HG02759 (cell line): ENCODE measurements around the gene EPS8L3.
"Not testable (repeated sequence)": the region's sequence is repeated elsewhere in the genome, so short reads cannot be mapped to it uniquely, and the experiment has no call there.

Source experiments
- ATAC-seq: cut with Tn5 transposase; IDR thresholded peaks from one replicate; pipeline ENCODE4 v1.9.1; 2021; ENCODE audit warnings: mild to moderate bottlenecking, moderate library complexity; ENCODE audit not compliant: unreplicated experiment

Gene EPS8L3

DNA sequence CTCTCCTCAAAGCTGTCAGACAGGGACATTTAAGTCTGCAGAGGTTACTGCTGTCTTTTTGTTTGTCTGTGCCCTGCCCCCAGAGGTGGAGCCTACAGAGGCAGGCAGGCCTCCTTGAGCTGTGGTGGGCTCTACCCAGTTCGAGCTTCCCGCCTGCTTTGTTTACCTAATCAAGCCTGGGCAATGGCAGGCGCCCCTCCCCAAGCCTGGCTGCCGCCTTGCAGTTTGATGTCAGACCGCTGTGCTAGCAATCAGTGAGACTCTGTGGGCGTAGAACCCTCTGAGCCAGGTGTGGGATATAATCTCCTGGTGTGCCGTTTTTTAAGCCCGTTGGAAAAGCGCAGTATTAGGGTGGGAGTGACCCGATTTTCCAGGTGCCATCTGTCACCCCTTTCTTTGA, 15.4 kb downstream of the EPS8L3 start:
- ATAC-seq, result not testable (repeated sequence)

DNA sequence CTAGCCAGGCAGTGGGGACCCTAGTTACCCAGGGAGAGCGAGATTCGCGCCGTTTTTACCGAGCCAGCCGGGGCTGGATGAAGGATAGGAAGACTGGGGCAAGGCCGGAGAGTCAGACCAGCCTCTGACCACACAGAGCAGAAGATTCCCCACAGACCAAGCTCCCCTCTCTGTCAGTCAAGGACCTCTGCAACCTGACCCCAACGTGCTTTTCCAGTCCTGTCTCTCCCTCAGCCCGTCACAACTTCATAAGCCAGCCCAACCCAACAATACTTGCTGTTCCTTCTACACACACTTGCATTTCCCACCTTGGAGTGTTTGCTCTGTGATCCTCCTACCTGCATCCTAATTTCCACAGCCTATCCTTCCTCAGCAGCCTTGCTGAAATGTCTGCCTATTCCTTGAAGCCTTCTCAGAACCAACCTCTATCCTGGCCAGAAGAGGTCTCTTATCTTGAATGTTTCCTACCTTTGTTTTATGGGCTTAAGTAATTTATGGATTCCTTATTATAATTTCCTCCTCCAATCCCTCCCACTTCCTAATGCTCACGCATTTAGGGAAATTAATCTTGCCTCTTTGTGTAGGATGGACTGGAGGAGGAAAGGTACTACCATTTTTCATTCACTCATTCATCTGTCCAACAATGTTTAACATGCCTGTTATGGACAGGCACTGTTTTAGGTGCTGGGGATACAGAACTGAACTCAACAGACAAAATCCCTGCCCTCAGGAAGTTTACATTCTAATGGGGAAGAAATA, 22.9 kb downstream of the EPS8L3 start, which contains the start of gene GSTM3:
Gene GSTM3, minus strand, starts transcription at position 424 of the 759 bp plus-strand sequence. CDS start 751 bp downstream, outside the sequence.
- peak; percentile 27 for ATAC-seq

- ATAC-seq, result peak; percentile 87
These were observed 23.7 kb downstream of the EPS8L3 start for GRCh38 chr1:109739738-109740614.

- no peak for ATAC-seq
These were observed 30.4 kb downstream of the EPS8L3 start for GRCh38 chr1:109733236-109733870.

GRCh38 chr1:109732390-109732881, 31.3 kb downstream of the EPS8L3 start:
- ATAC-seq, result no peak

DNA sequence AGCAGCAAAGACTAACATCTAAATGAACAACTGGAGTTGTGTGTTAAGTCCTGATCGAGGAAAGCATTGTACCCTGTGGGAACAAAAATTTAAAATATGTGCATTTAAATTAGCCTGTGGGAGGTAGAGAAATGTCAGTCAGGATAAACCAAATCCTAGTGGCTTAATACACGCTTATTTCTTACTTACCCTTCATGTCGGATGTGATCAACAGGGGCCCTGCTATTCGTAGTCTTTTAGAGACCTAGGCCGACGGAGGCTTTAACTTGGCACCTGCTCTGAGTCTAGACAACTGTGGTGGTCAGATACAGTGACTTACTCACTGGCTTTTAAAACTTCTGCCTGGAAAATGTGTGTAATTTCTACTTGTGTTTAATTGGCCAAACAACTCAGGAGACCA, 33.1 kb downstream of the EPS8L3 start:
- no peak for ATAC-seq

DNA sequence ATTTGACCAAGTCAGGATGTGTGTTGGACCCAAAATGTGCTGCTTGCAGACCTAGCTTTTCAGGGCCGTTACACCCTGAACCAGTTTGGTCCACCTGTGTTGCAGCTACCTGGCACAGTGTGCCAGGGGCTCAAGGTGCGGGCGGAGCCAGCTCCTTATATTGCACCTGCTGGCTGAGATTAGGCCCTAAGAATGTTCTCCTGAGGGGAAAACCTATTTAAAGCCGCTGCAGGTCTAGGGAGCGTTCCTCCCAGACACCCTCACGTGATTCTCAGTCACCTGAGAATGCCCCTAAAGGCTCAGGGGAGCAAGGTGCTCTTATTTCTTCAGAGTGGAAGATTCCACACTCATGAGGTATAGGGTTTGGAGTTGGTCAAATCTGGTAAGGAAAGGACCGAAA, 34.9 kb downstream of the EPS8L3 start:
- no peak for ATAC-seq

- no peak for ATAC-seq
These were observed 36.9 kb downstream of the EPS8L3 start for GRCh38 chr1:109726728-109727373.

- no peak for ATAC-seq
These were observed 37.7 kb downstream of the EPS8L3 start for GRCh38 chr1:109726007-109726406.

- no peak for ATAC-seq
These were observed 38.2 kb downstream of the EPS8L3 start for GRCh38 chr1:109725510-109725909.

GRCh38 chr1:109724933-109725332, 38.8 kb downstream of the EPS8L3 start:
- no peak for ATAC-seq

DNA sequence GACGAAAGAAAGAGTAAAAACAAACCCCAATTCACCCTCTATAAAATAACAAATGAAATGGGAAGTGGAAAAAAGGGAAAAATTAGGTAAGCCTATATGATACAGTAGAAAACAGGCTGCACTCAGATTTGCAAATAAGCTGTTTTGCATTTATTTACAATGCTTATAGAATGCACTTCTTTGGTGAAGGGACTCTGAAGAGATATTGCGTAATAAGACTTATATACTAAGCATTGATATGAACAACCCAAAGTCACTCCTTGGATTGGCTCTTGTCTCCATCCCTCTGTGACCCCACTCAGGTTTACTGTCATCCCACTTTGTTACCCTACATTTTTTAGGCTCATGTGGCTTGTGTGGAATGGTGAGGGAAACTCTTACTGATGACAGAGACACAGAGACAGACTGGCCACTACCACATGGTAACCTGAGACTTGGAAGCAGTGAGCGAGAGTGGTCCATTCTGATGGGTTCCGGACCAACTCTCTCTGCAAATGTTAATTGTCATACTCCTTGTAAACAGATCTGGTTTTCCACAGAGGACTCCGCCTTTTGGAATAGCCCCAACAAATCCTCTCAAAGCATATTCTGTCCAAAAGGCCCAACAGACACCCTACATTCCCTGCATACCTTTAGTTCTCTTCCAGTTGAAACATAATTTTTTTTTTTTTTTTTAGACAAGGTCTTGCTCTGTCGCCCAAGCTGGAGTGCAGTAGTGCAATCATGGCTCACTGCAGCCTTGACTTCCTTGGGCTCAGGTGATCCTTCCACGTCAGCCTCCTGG, 40.6 kb downstream of the EPS8L3 start:
- ATAC-seq, result no peak

- no peak for ATAC-seq
These were observed 41.8 kb downstream of the EPS8L3 start for GRCh38 chr1:109721971-109722370.

GRCh38 chr1:109721042-109721441, 42.7 kb downstream of the EPS8L3 start:
- no peak for ATAC-seq

DNA sequence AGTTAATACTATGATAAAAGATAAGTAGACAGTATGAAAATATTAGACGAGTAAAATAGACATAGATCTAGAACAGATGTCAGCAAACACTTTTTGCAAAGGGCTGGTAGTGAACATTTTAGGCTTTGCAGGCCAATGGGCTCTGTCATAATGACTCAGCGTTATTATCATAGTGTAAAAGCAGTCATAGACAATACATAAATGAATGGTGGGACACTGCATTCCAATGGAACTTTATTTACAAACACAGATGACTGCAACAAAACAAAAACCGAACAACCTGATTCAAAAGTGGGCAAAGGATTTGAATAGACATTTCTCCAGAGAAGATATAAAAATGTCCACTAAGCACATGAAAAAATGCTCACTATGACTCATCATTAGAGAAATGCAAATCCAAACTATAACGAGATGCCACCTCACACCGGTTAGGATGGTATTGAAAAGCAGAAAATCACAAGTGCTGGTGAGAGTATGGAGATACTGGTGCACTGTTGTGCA, 44.3 kb downstream of the EPS8L3 start:
- ATAC-seq, result no peak

DNA sequence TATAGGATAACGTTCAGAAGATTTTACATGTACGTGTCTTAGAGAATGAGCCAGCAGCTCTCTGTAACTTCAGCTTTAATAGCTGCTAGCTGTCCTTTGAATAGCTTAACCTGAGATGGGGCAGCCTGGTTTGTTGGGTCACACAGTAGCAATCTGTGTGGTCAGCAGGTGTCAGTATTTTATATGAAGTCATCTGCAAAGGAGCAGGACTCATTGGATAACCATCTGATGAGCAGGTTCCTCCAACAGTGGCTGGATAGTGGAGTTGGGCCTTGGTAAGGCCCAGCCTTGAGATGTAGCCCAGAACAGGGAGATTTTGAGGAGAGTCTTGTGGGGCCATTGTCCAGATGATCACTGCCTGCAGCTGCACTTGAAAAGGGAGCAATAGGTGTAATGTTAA, 45.2 kb downstream of the EPS8L3 start:
- no peak for ATAC-seq

DNA sequence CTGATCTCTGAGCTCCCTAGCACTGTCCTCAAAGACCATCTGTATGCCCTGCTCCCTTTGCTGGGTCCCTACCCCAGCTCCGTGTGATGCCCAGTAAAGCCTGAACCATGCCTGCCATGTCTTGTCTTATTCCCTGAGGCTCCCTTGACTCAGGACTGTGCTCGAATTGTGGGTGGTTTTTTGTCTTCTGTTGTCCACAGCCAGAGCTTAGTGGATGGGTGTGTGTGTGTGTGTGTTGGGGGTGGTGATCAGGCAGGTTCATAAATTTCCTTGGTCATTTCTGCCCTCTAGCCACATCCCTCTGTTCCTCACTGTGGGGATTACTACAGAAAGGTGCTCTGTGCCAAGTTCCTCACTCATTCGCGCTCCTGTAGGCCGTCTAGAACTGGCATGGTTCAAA, 46.0 kb downstream of the EPS8L3 start:
- no peak for ATAC-seq

- ATAC-seq, result no peak
These were observed 47.1 kb downstream of the EPS8L3 start for GRCh38 chr1:109716570-109717090.

GRCh38 chr1:109716121-109716520, 47.6 kb downstream of the EPS8L3 start:
- no peak for ATAC-seq
